HepG2 (cell line): Measurements from ENCODE around the gene RTP2. TPM values are rescaled to one million over a fixed set of nuclear protein-coding genes. Genes with fewer than 3 reads are reported as not detected.

Experiments used
- ARNT2 ChIP-seq: sonication (generic); formaldehyde crosslinking; IDR thresholded peaks from 2 replicates; pipeline ENCODE4 v1.8.0; 2022; ENCODE audit warnings: mild to moderate bottlenecking, low read depth, missing genetic modification reagents, moderate library complexity
- HINFP ChIP-seq: sonication (generic); formaldehyde crosslinking; IDR thresholded peaks from 2 replicates; pipeline ENCODE4 v1.4.0; 2020; ENCODE audit warnings: low read depth, mild to moderate bottlenecking, missing genetic modification reagents
- ISX ChIP-seq: sonication (generic); formaldehyde crosslinking; conservative IDR thresholded peaks from 2 replicates; pipeline ENCODE4 v1.5.0; 2020; ENCODE audit warnings: missing genetic modification reagents
- MAZ ChIP-seq, 2 experiments: sonication (generic) in 1 of 2; formaldehyde crosslinking in 1 of 2; IDR thresholded peaks; 2 replicates each; pipeline versions ENCODE4 v1.5.0 to v1.6.1; 2012 to 2020; ENCODE audit warnings: low read depth in 2 of 2, mild to moderate bottlenecking in 2 of 2, borderline replicate concordance in 1 of 2, improper control_type of control experiment in 1 of 2, low read length in 1 of 2, missing genetic modification reagents in 1 of 2, moderate library complexity in 1 of 2
- MYC ChIP-seq: sonication (generic); formaldehyde crosslinking; IDR thresholded peaks from 2 replicates; pipeline ENCODE4 v1.9.0; 2021; ENCODE audit warnings: missing genetic modification reagents, borderline replicate concordance
- NR2C2 ChIP-seq: sonication (generic); formaldehyde crosslinking; IDR thresholded peaks from 2 replicates; pipeline ENCODE4 v1.4.0; 2020; ENCODE audit warnings: missing genetic modification reagents, mild to moderate bottlenecking, moderate library complexity, borderline replicate concordance
- POGZ ChIP-seq: sonication (generic); formaldehyde crosslinking; IDR thresholded peaks from 2 replicates; pipeline ENCODE4 v1.4.0; 2020; ENCODE audit warnings: mild to moderate bottlenecking, missing genetic modification reagents
- REL ChIP-seq: sonication (generic); formaldehyde crosslinking; conservative IDR thresholded peaks from 2 replicates; pipeline ENCODE4 v1.8.0; 2022; ENCODE audit warnings: mild to moderate bottlenecking, missing genetic modification reagents, moderate library complexity
- RFXAP ChIP-seq: sonication (generic); formaldehyde crosslinking; IDR thresholded peaks from 2 replicates; pipeline ENCODE4 v1.4.0; 2020; ENCODE audit warnings: missing genetic modification reagents, borderline replicate concordance
- STAT5B ChIP-seq: sonication (generic); formaldehyde crosslinking; IDR thresholded peaks from 2 replicates; pipeline ENCODE4 v1.4.0; 2020; ENCODE audit warnings: missing genetic modification reagents
- XRCC5 ChIP-seq: fragments of 200-400 bp; formaldehyde crosslinking; optimal IDR thresholded peaks from 2 replicates; pipeline ENCODE3; 2017; ENCODE audit warnings: mild to moderate bottlenecking, low read length
- YY1 ChIP-seq: IDR thresholded peaks from 2 replicates; pipeline ENCODE4 v1.6.1; 2011; ENCODE audit warnings: low read length, low read depth, moderate library complexity, mild to moderate bottlenecking; ENCODE audit not compliant: insufficient read depth, insufficient replicate concordance
- ZNF281 ChIP-seq: sonication (generic); formaldehyde crosslinking; IDR thresholded peaks from 2 replicates; pipeline ENCODE4 v1.4.0; 2020; ENCODE audit warnings: missing genetic modification reagents, borderline replicate concordance
- ZNF430 ChIP-seq: sonication (generic); formaldehyde crosslinking; IDR thresholded peaks from 2 replicates; pipeline ENCODE4 v1.9.0; 2021; ENCODE audit warnings: mild to moderate bottlenecking, missing genetic modification reagents
- ZNF501 ChIP-seq: sonication (generic); formaldehyde crosslinking; IDR thresholded peaks from 2 replicates; pipeline ENCODE4 v1.5.1; 2020; ENCODE audit warnings: mild to moderate bottlenecking, moderate library complexity, missing genetic modification reagents
- polyA plus RNA-seq, 8 experiments: library from polyadenylated mRNA; depleted of rRNA in 3 of 8; stranded (reverse) in 7 of 8; unstranded in 1 of 8; fragments of >200 nt; fragmentation: Illumina TruSeq in 4 of 8; extraction: Trizol in 4 of 8; gene quantifications; 2 replicates each; pipeline versions ENCODE4 v1.2.1 to v1.2.3, GENCODE V29; 2011 to 2016; ENCODE audit warnings: low read depth in 4 of 8, missing spikeins in 1 of 8, mixed read lengths in 1 of 8; ENCODE audit not compliant: insufficient read depth in 1 of 8
- total RNA-seq, 5 experiments: library from RNA; depleted of rRNA; stranded (reverse); fragments of >200 nt; fragmentation: Illumina TruSeq; extraction: Trizol; gene quantifications; 2 replicates each; pipeline ENCODE4 v1.2.3, GENCODE V29; 2016; ENCODE audit warnings: low read depth in 1 of 5
- TF ChIP-seq, protein P1 (sequence below): sonication (generic); formaldehyde crosslinking; IDR thresholded peaks from 2 replicates; pipeline ENCODE4 v1.5.0; 2020; ENCODE audit warnings: mild to moderate bottlenecking, missing genetic modification reagents, borderline replicate concordance
- TF ChIP-seq, protein P2 (sequence below): fragments of 450-650 bp; IDR thresholded peaks from 2 replicates; pipeline ENCODE4 v1.6.1; 2017

The RTP2 gene
- total and polyA plus RNA-seq, 2 of the 13 experiments (the other 11 are each of a cell fraction or from before 2014, with no cell fraction given) = not detected

DNA sequence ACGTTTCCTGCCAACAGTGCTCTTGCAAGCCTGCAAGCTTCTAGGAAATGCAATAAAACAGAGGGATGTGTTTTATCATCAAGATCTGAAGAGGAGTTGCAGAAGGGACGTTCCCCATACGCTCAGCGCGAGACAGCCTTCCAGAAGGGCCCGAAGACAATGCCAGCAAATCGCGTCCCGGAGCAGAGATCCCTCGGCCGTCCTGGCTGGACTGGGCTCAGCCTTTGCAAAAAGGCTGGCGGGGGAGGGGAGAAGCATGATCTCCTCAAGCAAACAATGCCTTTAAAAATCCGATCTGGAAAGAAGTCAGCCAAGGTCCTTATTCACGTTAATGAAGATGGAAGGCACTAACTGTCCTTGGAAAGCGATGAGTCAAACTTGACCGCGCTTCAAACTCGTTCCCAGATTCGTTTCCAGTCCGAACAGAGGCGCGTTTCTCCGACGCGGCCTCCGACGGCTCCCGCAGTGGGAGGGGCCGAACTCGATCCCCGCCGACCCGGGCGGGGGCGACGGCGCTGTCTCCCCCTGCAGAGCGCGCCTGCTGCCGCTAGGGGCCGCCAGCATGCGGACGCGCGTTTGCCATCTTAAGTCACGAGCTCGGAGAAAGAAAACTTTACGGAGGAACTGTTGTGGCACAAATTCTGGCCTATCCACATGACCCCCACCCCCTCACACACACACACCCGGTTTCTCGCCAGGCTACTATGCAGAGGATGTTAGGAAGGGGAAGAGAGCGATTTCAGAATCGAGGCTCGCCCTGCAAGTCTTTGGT, 37.4 kb upstream of the RTP2 start (continued):
- TF ChIP-seq HINFP (peak; percentile 57; the same call in 1 of the 2 replicates), ZNF281 (CRISPR knock-in tag) (peak; percentile 21; the same call in 1 of the 2 replicates), MAZ (IDR thresholded peaks at IDR 0.05; ENCODE audit: borderline replicate concordance, low read depth, low read length) (peak; percentile 52), MAZ (CRISPR knock-in tag; IDR thresholded peaks at IDR 0.05; ENCODE audit: low read depth) (peak; percentile 77; the same call in 1 of the 2 replicates), ARNT2 (CRISPR knock-in tag) (no peak), ZNF430 (CRISPR knock-in tag) (0 out of 2 replicates have a peak, but pooled peaks have one; percentile 35), NR2C2 (no peak), YY1 (peak; percentile 78), ZNF501 (CRISPR knock-in tag) (no peak), ISX (CRISPR knock-in tag) (no peak), RFXAP (CRISPR knock-in tag) (0 out of 2 replicates have a peak, but pooled peaks have one; percentile 38), MYC (CRISPR knock-in tag) (0 out of 2 replicates have a peak, but pooled peaks have one; percentile 60), XRCC5 (peak; percentile 77), STAT5B (CRISPR knock-in tag) (no peak), REL (CRISPR knock-in tag) (0 out of 2 replicates have a peak, but pooled peaks have one; percentile 63), POGZ (CRISPR knock-in tag) (peak; percentile 71; the same call in 1 of the 2 replicates)
- TF ChIP-seq, protein P1, sequence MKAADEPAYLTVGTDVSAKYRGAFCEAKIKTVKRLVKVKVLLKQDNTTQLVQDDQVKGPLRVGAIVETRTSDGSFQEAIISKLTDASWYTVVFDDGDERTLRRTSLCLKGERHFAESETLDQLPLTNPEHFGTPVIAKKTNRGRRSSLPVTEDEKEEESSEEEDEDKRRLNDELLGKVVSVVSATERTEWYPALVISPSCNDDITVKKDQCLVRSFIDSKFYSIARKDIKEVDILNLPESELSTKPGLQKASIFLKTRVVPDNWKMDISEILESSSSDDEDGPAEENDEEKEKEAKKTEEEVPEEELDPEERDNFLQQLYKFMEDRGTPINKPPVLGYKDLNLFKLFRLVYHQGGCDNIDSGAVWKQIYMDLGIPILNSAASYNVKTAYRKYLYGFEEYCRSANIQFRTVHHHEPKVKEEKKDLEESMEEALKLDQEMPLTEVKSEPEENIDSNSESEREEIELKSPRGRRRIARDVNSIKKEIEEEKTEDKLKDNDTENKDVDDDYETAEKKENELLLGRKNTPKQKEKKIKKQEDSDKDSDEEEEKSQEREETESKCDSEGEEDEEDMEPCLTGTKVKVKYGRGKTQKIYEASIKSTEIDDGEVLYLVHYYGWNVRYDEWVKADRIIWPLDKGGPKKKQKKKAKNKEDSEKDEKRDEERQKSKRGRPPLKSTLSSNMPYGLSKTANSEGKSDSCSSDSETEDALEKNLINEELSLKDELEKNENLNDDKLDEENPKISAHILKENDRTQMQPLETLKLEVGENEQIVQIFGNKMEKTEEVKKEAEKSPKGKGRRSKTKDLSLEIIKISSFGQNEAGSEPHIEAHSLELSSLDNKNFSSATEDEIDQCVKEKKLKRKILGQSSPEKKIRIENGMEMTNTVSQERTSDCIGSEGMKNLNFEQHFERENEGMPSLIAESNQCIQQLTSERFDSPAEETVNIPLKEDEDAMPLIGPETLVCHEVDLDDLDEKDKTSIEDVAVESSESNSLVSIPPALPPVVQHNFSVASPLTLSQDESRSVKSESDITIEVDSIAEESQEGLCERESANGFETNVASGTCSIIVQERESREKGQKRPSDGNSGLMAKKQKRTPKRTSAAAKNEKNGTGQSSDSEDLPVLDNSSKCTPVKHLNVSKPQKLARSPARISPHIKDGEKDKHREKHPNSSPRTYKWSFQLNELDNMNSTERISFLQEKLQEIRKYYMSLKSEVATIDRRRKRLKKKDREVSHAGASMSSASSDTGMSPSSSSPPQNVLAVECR = peak; percentile 36; the same call in 1 of the 2 replicates
- TF ChIP-seq, protein P2, sequence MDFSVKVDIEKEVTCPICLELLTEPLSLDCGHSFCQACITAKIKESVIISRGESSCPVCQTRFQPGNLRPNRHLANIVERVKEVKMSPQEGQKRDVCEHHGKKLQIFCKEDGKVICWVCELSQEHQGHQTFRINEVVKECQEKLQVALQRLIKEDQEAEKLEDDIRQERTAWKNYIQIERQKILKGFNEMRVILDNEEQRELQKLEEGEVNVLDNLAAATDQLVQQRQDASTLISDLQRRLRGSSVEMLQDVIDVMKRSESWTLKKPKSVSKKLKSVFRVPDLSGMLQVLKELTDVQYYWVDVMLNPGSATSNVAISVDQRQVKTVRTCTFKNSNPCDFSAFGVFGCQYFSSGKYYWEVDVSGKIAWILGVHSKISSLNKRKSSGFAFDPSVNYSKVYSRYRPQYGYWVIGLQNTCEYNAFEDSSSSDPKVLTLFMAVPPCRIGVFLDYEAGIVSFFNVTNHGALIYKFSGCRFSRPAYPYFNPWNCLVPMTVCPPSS = no peak
